GM18526 (cell line): Measurements from ENCODE around the gene DLG2.

Source experiments
- POLR2A ChIP-seq: IDR thresholded peaks from 3 replicates; pipeline ENCODE4 v1.6.1; 2011; ENCODE audit not compliant: insufficient read length; ENCODE audit errors: extremely low read depth

Gene DLG2

GRCh38 chr11:83687787-83688186 lies 1939.4 kb downstream of the DLG2 start:
- TF ChIP-seq POLR2A, result no peak

GRCh38 chr11:83685730-83686129 lies 1941.4 kb downstream of the DLG2 start:
- no peak for TF ChIP-seq POLR2A

- no peak for TF ChIP-seq POLR2A
These were observed 1943.1 kb downstream of the DLG2 start for GRCh38 chr11:83684071-83684470.

- no peak for TF ChIP-seq POLR2A
These were observed 1944.6 kb downstream of the DLG2 start for GRCh38 chr11:83682611-83682973.

GRCh38 chr11:83681906-83682610 lies 1945.1 kb downstream of the DLG2 start:
- no peak for TF ChIP-seq POLR2A

GRCh38 chr11:83681031-83681781 lies 1945.9 kb downstream of the DLG2 start:
- TF ChIP-seq POLR2A, result no peak

- no peak for TF ChIP-seq POLR2A
These were observed 1946.8 kb downstream of the DLG2 start for GRCh38 chr11:83680321-83680720.

- no peak for TF ChIP-seq POLR2A
These were observed 1948.1 kb downstream of the DLG2 start for GRCh38 chr11:83678831-83679584.

GRCh38 chr11:83677730-83678129 lies 1949.4 kb downstream of the DLG2 start:
- TF ChIP-seq POLR2A, result no peak

GRCh38 chr11:83676056-83676601 lies 1951.0 kb downstream of the DLG2 start:
- no peak for TF ChIP-seq POLR2A

GRCh38 chr11:83674102-83674896 lies 1952.8 kb downstream of the DLG2 start:
- no peak for TF ChIP-seq POLR2A

GRCh38 chr11:83671289-83671688 lies 1955.9 kb downstream of the DLG2 start:
- no peak for TF ChIP-seq POLR2A

- no peak for TF ChIP-seq POLR2A
These were observed 1961.0 kb downstream of the DLG2 start for GRCh38 chr11:83666149-83666548.

- no peak for TF ChIP-seq POLR2A
These were observed 1963.2 kb downstream of the DLG2 start for GRCh38 chr11:83663988-83664387.

- TF ChIP-seq POLR2A, result no peak
These were observed 1963.7 kb downstream of the DLG2 start for GRCh38 chr11:83663446-83663845.
